Measurements from ENCODE around the gene NCOA3. TPM values are rescaled to one million over a fixed set of nuclear protein-coding genes. Genes with fewer than 3 reads are reported as not detected.

NCOA3 gene
- total and polyA plus RNA-seq, 12 donors: 2.6 to 35.6 (median 22.2) TPM

- Histone ChIP-seq H3K27ac (no peak overlapping the region), H3K27me3 (no peaks in the 10 kb centered on the region), H3K9me3 (replicated peaks in 1 of 3) (no peaks in the 10 kb centered on the region), H3K36me3 (replicated peaks in 1 of 2) (peaks cover 0 to 55% of the 10 kb centered on the region in 2 donors), H3K4me3 (no peak overlapping the region), H3K4me1 (replicated peaks in 1 of 2) (no peaks in the 10 kb centered on the region)
- intact Hi-C loops (cut with DNase I): no loop called here
- TF ChIP-seq CTCF (IDR thresholded peaks at IDR 0.05): no peak
- no peak for TF ChIP-seq POLR2A (IDR thresholded peaks at IDR 0.05)
- WGBS, 4 donors: 73 to 85% (median 78%) methylated on average over 2 of the region's 2 CpGs
- DNase-seq: no peak
Observed at GRCh38 chr20:47653869-47654268, 152.2 kb downstream of the NCOA3 start.

GRCh38 chr20:47654370-47654769, 152.7 kb downstream of the NCOA3 start:
- no peak for DNase-seq
- Histone ChIP-seq H3K36me3 (replicated peaks in 1 of 2) (peaks cover 0 to 51% of the 10 kb centered on the region in 2 donors), H3K9me3 (replicated peaks in 1 of 3) (no peaks in the 10 kb centered on the region), H3K4me1 (replicated peaks in 1 of 2) (no peaks in the 10 kb centered on the region), H3K27ac (no peak overlapping the region), H3K4me3 (no peak overlapping the region), H3K27me3 (no peaks in the 10 kb centered on the region)
- TF ChIP-seq POLR2A (IDR thresholded peaks at IDR 0.05): no peak
- no peak for TF ChIP-seq CTCF (IDR thresholded peaks at IDR 0.05)
- 95 to 98% (median 97%) methylated on average over 1 of the region's 1 CpG for WGBS, 4 donors
- intact Hi-C loops (cut with DNase I): no loop called here

GRCh38 chr20:47655635-47656034, 153.9 kb downstream of the NCOA3 start:
- Histone ChIP-seq H3K4me1 (replicated peaks in 1 of 2) (peaks cover 4 to 8% of the 10 kb centered on the region in 2 donors), H3K27me3 (no peaks in the 10 kb centered on the region), H3K4me3 (no peak overlapping the region), H3K36me3 (replicated peaks in 1 of 2) (peaks cover 0 to 50% of the 10 kb centered on the region in 2 donors), H3K27ac (no peak overlapping the region), H3K9me3 (replicated peaks in 1 of 3) (no peaks in the 10 kb centered on the region)
- intact Hi-C loops (cut with DNase I): no loop called here
- no peak for DNase-seq
- TF ChIP-seq POLR2A (IDR thresholded peaks at IDR 0.05): no peak
- TF ChIP-seq CTCF (IDR thresholded peaks at IDR 0.05): no peak

GRCh38 chr20:47656318-47656717, 154.6 kb downstream of the NCOA3 start:
- intact Hi-C loops (cut with DNase I): no loop called here
- Histone ChIP-seq H3K9me3 (replicated peaks in 1 of 3) (no peaks in the 10 kb centered on the region), H3K4me1 (replicated peaks in 1 of 2) (peaks cover 6 to 12% of the 10 kb centered on the region in 2 donors), H3K27ac (no peak overlapping the region), H3K4me3 (no peak overlapping the region), H3K36me3 (replicated peaks in 1 of 2) (peaks cover 0 to 43% of the 10 kb centered on the region in 2 donors), H3K27me3 (no peaks in the 10 kb centered on the region)
- 56 to 80% (median 65%) methylated on average over 2 of the region's 2 CpGs for WGBS, 4 donors
- no peak for DNase-seq
- TF ChIP-seq POLR2A (IDR thresholded peaks at IDR 0.05) (no peak), CTCF (IDR thresholded peaks at IDR 0.05) (no peak)

Data from adrenal gland (tissue), 12 donors.